ENCODE data around the gene COL5A1. TPM values are rescaled to one million over a fixed set of nuclear protein-coding genes. Genes with fewer than 3 reads are reported as not detected.
"Not testable (repeated sequence)": the region's sequence is repeated elsewhere in the genome, so short reads cannot be mapped to it uniquely, and the experiment has no call there.

Gene COL5A1
- total and polyA plus RNA-seq, 3 experiments from 2014 or later: 0.02 to 0.43 (median 0.13) TPM

DNA sequence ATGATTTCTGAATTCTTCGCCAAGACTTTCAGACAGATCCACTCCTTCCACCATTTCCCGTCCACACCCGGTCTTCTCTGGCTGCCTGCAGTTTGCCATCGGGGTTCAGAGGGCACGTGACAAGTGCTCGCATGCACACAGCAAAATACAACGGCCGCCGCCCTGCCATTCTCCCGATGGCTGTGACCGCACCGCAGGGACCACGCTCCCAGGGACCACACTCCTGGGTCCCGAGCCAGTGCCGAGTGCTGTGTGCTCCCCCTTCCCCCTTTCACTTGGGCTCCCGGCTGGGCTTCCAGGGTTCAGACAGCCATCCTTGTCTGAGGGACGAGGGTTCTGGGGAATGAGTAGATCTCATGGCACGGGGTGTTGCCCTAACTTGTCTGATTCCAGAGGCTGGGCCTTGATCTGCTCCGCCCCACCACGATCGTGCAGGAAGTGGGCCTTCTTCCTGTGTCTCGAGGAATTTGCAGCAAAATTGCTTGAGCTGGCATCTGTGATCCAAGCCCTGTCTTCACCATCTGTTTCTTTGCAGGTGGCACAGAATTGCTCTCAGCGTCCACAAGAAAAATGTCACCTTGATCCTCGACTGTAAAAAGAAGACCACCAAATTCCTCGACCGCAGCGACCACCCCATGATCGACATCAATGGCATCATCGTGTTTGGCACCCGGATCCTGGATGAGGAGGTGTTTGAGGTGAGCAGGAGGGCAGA lies 59.2 kb downstream of the COL5A1 start:
- no peak for DNase-seq
- no peaks in the 10 kb centered on the region for H3K36me3 Mint-ChIP-seq
- H3K4me3 Mint-ChIP-seq: no peak overlapping the region
- no peaks in the 10 kb centered on the region for H3K27me3 ChIP-seq (ENCODE audit: insufficient read depth, low read length, poor library complexity, severe bottlenecking)
- CTCF ChIA-PET: no interaction called here
- H3K36me3 ChIP-seq (ENCODE audit: insufficient read depth, low read length): no peaks in the 10 kb centered on the region
- H3K9me3 ChIP-seq (ENCODE audit: low read length): no peaks in the 10 kb centered on the region
- POLR2A ChIA-PET: no interaction called here
- no peak overlapping the region for H3K27ac Mint-ChIP-seq
- H3K4me1 ChIP-seq (ENCODE audit: insufficient read depth, low read length): no peaks in the 10 kb centered on the region
- no peak overlapping the region for H3K4me3 ChIP-seq (ENCODE audit: low read length)
- peaks cover 7 to 8% of the 10 kb centered on the region in 2 donors for H3K27me3 Mint-ChIP-seq
- H3K4me1 Mint-ChIP-seq: no peaks in the 10 kb centered on the region
- H3K27ac ChIP-seq (ENCODE audit: low read depth, low read length): no peak overlapping the region
- no peaks in the 10 kb centered on the region for H3K9me3 Mint-ChIP-seq

DNA sequence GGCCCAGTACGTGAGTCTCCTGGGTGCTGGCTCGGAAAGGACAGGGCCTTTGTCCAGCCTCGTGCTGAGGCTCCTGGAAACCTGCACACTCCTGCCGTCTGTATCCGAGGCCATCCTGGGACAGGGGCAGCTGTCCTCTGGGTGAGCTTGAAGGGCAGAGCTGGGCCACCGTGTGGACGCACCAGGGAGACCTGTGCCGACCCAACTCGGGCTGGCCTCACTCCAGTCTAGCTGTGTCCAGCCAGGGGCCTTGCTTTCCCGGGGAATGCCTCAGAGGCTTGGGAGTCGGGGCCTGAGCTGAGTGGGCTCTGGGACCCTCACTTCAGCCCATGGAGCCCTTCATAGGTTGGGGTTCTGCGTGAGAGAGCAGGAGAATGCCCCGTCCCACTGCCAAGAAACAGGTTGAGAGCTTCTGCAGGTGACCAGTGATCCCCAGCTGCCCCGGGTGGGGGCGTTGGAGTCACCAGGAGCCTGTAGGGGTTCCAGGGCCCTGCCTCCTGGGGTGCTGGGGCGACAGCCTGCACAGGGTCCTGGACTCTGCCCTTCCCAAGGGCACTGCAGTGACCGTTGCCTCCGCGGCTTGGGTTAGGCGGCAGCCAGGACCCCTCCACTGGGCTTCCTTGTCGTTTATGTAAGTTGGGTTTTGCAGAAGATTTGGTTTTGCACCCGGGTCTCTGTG lies 60.1 kb downstream of the COL5A1 start:
- no peak overlapping the region for H3K27ac ChIP-seq (ENCODE audit: low read depth, low read length)
- Mint-ChIP-seq H3K36me3 (no peaks in the 10 kb centered on the region), H3K4me3 (no peak overlapping the region), H3K27ac (no peak overlapping the region), H3K27me3 (peaks cover 7 to 8% of the 10 kb centered on the region in 2 donors), H3K9me3 (no peaks in the 10 kb centered on the region), H3K4me1 (no peaks in the 10 kb centered on the region)
- CTCF ChIA-PET: no interaction called here
- H3K27me3 ChIP-seq (ENCODE audit: insufficient read depth, low read length, poor library complexity, severe bottlenecking): no peaks in the 10 kb centered on the region
- H3K4me1 ChIP-seq (ENCODE audit: insufficient read depth, low read length): no peaks in the 10 kb centered on the region
- DNase-seq: no peak
- H3K36me3 ChIP-seq (ENCODE audit: insufficient read depth, low read length): no peaks in the 10 kb centered on the region
- H3K4me3 ChIP-seq (ENCODE audit: low read length): no peak overlapping the region
- POLR2A ChIA-PET: no interaction called here
- H3K9me3 ChIP-seq (ENCODE audit: low read length): no peaks in the 10 kb centered on the region

DNA sequence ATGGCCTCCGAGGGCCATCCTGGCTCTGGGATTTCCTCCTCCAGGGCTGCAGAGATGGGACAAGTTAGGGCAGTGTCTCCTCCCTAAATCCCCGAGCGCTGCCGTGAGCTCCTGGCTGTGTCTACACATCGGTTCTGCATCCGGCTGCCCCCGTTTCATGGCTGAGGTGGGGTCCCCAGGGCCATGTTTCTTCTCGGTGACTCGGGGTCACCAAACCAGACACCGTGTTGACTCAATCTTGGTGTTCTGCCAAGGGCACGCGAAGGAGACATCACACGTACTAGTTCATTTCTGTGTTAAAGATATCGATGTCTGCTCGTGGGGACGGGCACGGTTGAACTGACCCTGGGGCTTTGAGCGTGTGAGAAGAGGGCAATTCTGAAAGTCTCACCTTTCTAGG lies 60.7 kb downstream of the COL5A1 start:
- Mint-ChIP-seq H3K27ac (no peak overlapping the region), H3K4me3 (no peak overlapping the region), H3K36me3 (no peaks in the 10 kb centered on the region), H3K9me3 (no peaks in the 10 kb centered on the region), H3K27me3 (peaks cover 7 to 8% of the 10 kb centered on the region in 2 donors), H3K4me1 (no peaks in the 10 kb centered on the region)
- Histone ChIP-seq H3K9me3 (ENCODE audit: low read length) (no peaks in the 10 kb centered on the region), H3K36me3 (ENCODE audit: insufficient read depth, low read length) (no peaks in the 10 kb centered on the region), H3K27me3 (ENCODE audit: insufficient read depth, low read length, poor library complexity, severe bottlenecking) (no peaks in the 10 kb centered on the region), H3K27ac (ENCODE audit: low read depth, low read length) (no peak overlapping the region), H3K4me1 (ENCODE audit: insufficient read depth, low read length) (no peaks in the 10 kb centered on the region), H3K4me3 (ENCODE audit: low read length) (no peak overlapping the region)
- CTCF ChIA-PET: no interaction called here
- POLR2A ChIA-PET: no interaction called here
- DNase-seq: no peak

DNA sequence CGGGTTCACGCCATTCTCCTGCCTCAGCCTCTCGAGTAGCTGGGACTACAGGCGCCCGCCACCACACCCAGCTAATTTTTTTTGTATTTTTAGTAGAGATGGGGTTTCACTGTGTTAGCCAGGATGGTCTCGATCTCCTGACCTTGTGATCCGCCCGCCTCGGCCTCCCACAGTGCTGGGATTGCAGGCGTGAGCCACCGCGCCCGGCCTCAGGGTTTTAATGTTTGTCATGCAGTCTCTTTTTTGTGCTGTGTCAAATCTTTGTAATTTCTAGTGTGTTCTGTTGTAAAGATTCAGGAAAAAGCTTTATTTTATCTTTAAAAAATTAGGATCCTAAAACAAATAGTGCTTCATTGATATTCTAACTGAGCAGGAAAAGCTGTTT lies 62.1 kb downstream of the COL5A1 start:
- H3K9me3 ChIP-seq (ENCODE audit: low read length); H3K27ac Mint-ChIP-seq; POLR2A ChIA-PET; H3K27ac ChIP-seq (ENCODE audit: low read depth, low read length); H3K4me1 ChIP-seq (ENCODE audit: insufficient read depth, low read length); H3K36me3 ChIP-seq (ENCODE audit: insufficient read depth, low read length); H3K4me1 Mint-ChIP-seq; H3K4me3 ChIP-seq (ENCODE audit: low read length); H3K4me3 Mint-ChIP-seq; H3K27me3 ChIP-seq (ENCODE audit: insufficient read depth, low read length, poor library complexity, severe bottlenecking); CTCF ChIA-PET; H3K36me3 Mint-ChIP-seq; DNase-seq; H3K27me3 Mint-ChIP-seq; H3K9me3 Mint-ChIP-seq: not testable (repeated sequence)

DNA sequence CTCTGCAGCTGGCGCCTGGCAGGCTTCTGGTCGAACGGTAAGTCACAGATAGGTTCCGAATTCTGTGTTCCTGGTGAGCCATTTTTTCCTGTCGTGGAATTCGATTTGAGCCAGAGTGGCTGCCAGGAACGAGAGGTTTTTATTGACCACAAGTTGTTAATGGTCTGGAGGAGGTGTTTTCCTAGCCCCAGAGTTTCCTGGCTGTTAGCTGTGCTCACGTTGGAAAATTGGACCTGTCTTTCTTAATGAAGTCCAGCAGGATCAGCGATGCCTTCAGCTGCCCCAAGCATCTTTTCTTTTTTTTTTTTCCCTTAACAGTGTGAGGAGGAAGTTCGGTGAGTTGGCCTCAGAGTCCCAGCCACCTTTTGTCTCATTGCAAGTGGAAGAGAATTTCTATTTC lies 62.9 kb downstream of the COL5A1 start:
- Histone ChIP-seq H3K27ac (ENCODE audit: low read depth, low read length) (no peak overlapping the region), H3K27me3 (ENCODE audit: insufficient read depth, low read length, poor library complexity, severe bottlenecking) (no peaks in the 10 kb centered on the region), H3K4me3 (ENCODE audit: low read length) (no peak overlapping the region), H3K36me3 (ENCODE audit: insufficient read depth, low read length) (no peaks in the 10 kb centered on the region), H3K9me3 (ENCODE audit: low read length) (no peaks in the 10 kb centered on the region), H3K4me1 (ENCODE audit: insufficient read depth, low read length) (no peaks in the 10 kb centered on the region)
- ChIA-PET CTCF (no interaction called here), POLR2A (no interaction called here)
- DNase-seq: no peak
- Mint-ChIP-seq H3K27ac (peak overlapping the region in 1 of 8 donors; percentile 50), H3K36me3 (no peaks in the 10 kb centered on the region), H3K4me1 (no peaks in the 10 kb centered on the region), H3K27me3 (peaks cover 7% of the 10 kb centered on the region in 2 donors), H3K9me3 (no peaks in the 10 kb centered on the region), H3K4me3 (no peak overlapping the region)

DNA sequence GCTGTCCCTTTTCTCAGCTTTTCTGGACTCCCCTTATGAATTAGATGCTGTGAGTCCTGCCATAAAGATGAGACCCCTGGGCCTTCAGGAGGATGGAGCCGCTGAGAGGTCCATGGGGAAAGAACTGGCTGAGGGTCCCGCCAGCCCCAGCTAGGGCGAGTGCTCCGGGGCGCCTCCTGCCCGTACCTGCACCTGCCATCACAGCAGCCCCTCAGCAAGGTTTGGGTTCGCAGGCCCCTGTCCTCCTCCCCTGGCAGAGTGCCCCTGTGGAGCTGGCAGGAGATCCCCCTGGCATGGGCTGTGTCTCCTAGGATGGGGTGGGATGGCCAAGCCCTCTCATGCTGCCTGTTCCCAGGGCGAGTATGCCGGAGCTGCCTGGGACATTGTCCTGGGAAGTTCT lies 64.2 kb downstream of the COL5A1 start:
- Mint-ChIP-seq H3K4me1 (no peaks in the 10 kb centered on the region), H3K27ac (no peak overlapping the region), H3K27me3 (peaks cover 3 to 7% of the 10 kb centered on the region in 2 donors), H3K36me3 (no peaks in the 10 kb centered on the region), H3K9me3 (no peaks in the 10 kb centered on the region), H3K4me3 (no peak overlapping the region)
- H3K36me3 ChIP-seq (ENCODE audit: insufficient read depth, low read length): no peaks in the 10 kb centered on the region
- no peaks in the 10 kb centered on the region for H3K9me3 ChIP-seq (ENCODE audit: low read length)
- ChIA-PET POLR2A (no interaction called here), CTCF (no interaction called here)
- no peak overlapping the region for H3K4me3 ChIP-seq (ENCODE audit: low read length)
- DNase-seq: no peak
- H3K4me1 ChIP-seq (ENCODE audit: insufficient read depth, low read length): no peaks in the 10 kb centered on the region
- no peak overlapping the region for H3K27ac ChIP-seq (ENCODE audit: low read depth, low read length)
- H3K27me3 ChIP-seq (ENCODE audit: insufficient read depth, low read length, poor library complexity, severe bottlenecking): no peaks in the 10 kb centered on the region

DNA sequence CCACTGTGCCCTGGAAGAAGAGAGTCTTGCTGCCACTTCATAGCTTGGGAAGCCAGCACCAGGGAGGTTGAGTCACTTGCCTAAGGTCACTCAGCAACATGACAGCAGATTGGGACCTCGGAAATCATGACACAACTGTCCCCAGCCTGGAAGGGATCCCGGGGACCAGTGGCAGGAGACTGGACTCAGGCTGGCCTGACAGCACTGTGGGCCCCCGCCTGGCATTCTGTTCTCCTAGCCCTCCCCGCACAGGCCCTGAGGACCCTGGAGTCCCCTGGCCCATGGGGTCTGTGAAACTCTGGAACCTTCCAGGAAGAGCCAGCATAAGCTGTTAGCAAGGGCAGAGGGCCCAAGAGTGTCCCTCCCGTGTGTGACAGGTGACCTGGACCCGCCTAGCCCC lies 64.9 kb downstream of the COL5A1 start:
- Mint-ChIP-seq H3K27me3 (peaks cover 3 to 7% of the 10 kb centered on the region in 2 donors), H3K27ac (no peak overlapping the region), H3K9me3 (no peaks in the 10 kb centered on the region), H3K36me3 (no peaks in the 10 kb centered on the region), H3K4me3 (no peak overlapping the region), H3K4me1 (no peaks in the 10 kb centered on the region)
- no peaks in the 10 kb centered on the region for H3K36me3 ChIP-seq (ENCODE audit: insufficient read depth, low read length)
- no peaks in the 10 kb centered on the region for H3K9me3 ChIP-seq (ENCODE audit: low read length)
- no peaks in the 10 kb centered on the region for H3K4me1 ChIP-seq (ENCODE audit: insufficient read depth, low read length)
- no peak overlapping the region for H3K27ac ChIP-seq (ENCODE audit: low read depth, low read length)
- no peak overlapping the region for H3K4me3 ChIP-seq (ENCODE audit: low read length)
- ChIA-PET CTCF (no interaction called here), POLR2A (no interaction called here)
- DNase-seq: no peak
- no peaks in the 10 kb centered on the region for H3K27me3 ChIP-seq (ENCODE audit: insufficient read depth, low read length, poor library complexity, severe bottlenecking)

DNA sequence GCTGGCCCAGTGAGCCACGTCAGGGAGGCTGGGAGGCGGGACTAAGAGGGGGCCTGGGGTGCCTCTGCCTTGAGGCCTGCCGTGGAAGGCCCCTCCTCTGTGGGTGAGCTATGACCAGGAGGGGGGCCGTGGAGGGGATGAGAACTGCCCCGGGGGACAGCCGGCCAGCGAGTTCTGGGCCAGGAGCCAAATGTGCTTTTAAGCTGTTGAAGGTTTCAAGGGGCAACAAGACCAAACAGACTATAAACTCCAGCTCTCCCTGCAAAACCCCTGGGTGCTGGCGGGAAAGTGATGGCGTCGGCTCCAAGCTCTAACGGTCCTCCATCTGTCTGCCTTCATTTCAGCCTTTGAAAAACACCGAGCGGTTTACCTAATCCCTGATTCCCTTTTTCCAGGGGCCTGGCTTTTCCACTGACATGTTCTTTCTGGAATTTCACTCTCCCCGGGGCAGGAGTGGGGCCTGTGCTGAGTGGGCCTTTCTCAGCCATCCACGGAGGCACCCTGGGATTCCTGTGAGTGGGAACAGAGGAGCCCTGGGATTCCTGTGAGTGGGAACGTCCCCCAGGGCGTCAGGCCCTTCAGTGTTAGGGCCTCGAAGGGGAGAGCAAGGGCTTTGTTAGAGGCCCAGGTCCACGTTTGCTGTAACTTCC lies 65.6 kb downstream of the COL5A1 start:
- no peak overlapping the region for H3K27ac Mint-ChIP-seq
- CTCF ChIA-PET: no interaction called here
- no peak for DNase-seq
- Histone ChIP-seq H3K27me3 (ENCODE audit: insufficient read depth, low read length, poor library complexity, severe bottlenecking) (no peaks in the 10 kb centered on the region), H3K4me1 (ENCODE audit: insufficient read depth, low read length) (no peaks in the 10 kb centered on the region), H3K27ac (ENCODE audit: low read depth, low read length) (no peak overlapping the region), H3K9me3 (ENCODE audit: low read length) (no peaks in the 10 kb centered on the region), H3K36me3 (ENCODE audit: insufficient read depth, low read length) (no peaks in the 10 kb centered on the region), H3K4me3 (ENCODE audit: low read length) (no peak overlapping the region)
- peaks cover 3 to 7% of the 10 kb centered on the region in 2 donors for H3K27me3 Mint-ChIP-seq
- H3K4me3 Mint-ChIP-seq: no peak overlapping the region
- H3K4me1 Mint-ChIP-seq: no peaks in the 10 kb centered on the region
- no peaks in the 10 kb centered on the region for H3K9me3 Mint-ChIP-seq
- H3K36me3 Mint-ChIP-seq: no peaks in the 10 kb centered on the region
- POLR2A ChIA-PET: no interaction called here
